ENCODE results near the gene NEMF.
"Not testable (repeated sequence)": the region's sequence is repeated elsewhere in the genome, so short reads cannot be mapped to it uniquely, and the experiment has no call there.

DNA sequence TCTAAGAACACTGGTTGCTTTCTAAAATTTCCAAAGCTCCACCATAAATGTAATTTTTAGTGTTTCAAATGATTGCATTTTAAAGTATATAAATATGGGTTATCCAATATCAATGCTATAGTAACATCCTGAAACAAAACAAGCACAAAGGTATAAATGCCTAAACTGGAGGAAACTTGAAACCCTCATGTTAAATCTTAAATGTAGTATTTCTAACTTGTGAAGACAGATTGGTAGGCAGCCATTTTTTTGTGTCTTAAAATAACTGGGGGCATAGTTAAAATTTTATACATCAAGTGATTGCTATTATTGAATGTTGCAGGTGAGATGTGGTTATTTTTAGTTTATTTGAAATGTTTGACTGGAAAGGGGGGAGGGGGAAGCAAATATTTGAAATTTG lies 43.7 kb upstream of the NEMF start:
- TF ChIP-seq POLR2AphosphoS5, POLR2A, EP300 (IDR thresholded peaks at IDR 0.05): not testable (repeated sequence)
- TF ChIP-seq, protein P1, sequence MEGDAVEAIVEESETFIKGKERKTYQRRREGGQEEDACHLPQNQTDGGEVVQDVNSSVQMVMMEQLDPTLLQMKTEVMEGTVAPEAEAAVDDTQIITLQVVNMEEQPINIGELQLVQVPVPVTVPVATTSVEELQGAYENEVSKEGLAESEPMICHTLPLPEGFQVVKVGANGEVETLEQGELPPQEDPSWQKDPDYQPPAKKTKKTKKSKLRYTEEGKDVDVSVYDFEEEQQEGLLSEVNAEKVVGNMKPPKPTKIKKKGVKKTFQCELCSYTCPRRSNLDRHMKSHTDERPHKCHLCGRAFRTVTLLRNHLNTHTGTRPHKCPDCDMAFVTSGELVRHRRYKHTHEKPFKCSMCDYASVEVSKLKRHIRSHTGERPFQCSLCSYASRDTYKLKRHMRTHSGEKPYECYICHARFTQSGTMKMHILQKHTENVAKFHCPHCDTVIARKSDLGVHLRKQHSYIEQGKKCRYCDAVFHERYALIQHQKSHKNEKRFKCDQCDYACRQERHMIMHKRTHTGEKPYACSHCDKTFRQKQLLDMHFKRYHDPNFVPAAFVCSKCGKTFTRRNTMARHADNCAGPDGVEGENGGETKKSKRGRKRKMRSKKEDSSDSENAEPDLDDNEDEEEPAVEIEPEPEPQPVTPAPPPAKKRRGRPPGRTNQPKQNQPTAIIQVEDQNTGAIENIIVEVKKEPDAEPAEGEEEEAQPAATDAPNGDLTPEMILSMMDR (IDR thresholded peaks at IDR 0.05) = not testable (repeated sequence)
